GM21367 (cell line): ENCODE results near the gene SOWAHA.
A peak's percentile ranks its signal among the peaks of the same experiment; 100 is the strongest.

ENCODE experiments used
- ATAC-seq: cut with Tn5 transposase; IDR thresholded peaks from one replicate; pipeline ENCODE4 v1.9.1; 2021; ENCODE audit not compliant: unreplicated experiment

SOWAHA gene

DNA sequence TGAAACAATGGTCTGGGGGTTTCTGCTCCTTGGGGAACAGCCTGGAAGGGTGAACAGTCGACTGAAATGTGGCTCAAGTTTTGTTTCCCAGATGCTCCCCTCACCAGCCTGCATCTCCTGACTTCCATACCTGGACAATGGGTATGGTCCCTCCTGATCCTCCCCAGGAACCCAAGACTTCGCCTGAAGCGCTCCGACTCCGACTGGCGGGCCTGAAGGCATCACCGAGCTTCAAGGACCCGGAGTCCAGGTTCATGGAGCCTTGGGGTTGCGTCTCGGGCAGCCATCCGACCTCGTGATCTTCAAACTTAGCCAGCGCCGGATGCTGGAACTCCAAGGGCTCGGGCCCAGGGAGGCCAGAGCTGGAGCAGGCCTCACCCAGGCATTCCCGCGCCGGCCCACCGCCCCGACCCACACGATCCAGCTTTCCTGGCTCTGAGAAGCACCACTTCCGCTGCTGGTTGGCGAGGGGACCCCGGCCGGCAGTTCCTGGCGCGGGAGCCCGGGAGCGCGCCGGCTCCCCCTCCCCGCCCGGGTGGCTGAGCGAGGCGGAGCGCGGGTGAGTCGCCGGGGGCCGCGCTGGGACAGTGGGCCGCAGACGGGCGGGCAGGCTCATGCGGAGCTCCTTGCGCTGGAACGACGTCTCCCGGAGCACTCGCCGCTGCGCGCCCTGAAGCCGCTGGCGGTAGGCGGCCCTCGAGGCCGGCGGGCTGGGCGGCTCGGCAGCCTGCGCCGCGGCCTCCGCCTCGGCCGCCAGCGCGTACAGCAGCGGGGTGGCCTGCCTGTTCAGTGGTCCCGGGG is 12.1 kb downstream of the SOWAHA start:
- ATAC-seq, result no peak

DNA sequence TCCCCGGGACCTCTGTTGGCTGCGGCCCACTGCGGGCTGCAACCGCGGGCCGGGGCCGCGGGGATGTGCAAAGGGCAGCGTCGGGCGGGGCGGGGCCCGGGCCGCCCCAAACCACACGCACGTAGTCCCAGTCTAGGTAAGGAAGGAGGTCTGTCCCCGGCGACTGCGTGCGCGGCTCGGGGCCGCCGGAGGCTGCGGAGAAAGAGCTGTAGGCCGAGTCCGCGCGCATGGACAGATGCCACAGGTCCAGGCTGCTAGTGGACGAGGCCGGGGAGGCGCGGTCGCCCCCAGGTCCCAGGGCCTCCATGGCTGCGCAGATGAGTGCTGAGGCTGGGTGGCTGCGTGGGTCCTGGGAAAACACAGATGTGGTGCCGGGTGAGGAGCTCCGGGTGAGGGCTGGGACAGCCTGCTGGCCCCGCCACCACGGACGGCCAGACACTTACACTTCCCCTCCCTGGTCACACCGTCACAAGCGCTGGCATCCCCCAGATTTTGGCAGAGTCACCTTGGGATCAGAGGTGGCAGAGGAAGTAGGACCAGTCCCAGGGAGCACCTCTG is 12.8 kb downstream of the SOWAHA start:
- no peak for ATAC-seq

DNA sequence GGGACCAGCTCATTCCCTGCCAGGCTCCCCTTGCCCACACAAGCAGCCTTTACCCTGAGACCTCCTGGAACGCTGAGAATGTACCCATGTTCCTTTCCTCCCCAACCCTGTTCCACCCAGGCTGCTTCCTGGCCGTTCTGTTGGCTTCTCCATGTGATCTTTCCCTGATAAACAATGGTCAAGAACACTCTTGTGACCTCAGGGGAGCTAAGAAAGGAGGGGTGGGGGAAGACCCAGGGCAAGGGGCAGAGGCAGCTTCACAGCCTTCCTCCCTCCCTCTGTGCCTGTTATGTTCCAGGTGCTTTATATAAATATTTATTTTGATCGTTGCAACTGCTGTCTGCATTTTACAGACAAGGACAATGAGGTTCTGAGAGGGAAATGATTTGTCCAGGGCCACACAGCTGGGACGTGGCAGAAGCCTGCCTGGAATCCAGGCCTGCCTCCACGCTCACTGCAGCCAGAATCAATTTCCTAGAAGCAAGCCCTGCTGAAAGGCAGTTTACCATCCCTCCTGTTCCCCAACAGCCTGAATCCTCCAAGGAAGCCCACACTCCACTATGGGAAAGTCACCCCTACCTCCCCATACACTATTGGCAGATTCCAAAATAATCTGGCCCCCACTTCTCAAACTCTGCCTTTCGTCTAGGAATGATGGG is 13.5 kb downstream of the SOWAHA start:
- ATAC-seq, result no peak

DNA sequence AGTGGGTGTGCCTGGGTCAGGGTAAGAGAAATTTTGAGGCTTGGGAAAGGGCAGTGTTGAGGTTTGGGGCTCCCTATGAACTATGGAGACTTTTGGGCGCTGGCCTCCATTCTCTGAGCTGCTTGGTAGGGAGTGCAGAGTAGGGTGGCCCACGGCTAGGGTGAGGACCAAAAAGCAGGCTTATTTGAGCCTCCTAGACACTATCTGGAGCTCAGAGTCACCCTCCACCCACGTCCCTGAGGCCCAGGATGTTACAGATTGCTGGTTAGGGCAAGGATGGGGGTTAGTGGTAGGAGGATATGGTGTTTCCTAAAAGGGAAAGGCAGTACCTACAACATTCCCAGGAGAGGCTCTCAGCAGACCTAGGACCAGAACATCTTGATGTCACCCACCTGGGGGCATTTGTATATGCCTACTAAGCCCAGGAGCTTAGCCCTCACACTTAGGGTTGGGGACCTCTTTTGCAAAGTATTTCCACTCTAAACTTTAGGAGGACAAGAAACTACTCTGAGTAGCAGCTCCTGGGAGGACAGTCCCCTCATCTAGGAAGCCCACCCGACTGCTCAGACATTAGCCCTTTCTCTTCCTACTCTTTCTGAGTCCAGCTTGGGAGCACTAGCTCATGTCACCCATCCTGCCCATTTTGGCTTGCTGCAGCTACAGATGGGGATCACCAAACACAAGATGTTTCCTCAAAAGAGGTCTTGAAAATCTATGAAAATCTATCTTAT is 15.0 kb downstream of the SOWAHA start:
- ATAC-seq, result no peak

DNA sequence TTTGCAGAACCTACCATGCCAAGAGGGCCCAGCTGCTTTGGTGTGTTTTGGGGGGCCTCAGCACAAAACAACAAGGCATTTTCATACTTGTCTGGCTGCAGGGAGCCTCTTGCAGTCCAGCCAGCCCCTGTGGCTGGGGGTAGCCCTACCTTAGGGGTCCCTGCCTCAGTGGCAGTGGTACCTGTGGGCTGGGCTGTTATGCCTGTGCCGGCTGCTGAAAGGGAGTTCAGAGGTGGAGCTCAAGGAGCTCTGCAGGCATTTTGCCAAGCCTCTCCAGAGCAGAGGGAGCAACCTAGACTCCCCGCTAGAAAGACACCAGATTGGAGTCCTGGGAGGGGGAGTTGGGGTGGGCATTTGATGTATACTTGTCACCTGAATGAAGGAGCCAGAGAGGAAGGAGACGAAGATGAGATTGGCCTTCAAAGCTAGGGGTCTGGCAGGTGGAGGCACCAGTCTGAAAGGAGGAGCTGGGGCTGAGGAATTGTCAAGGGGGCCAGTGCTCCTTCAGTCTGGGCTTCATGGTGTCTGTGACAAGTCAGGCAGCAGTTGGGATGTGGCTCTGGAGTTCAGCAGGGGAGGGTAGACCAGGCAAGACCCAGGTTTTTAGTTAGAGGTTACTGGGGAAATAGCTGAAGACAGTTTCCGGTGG is 15.9 kb downstream of the SOWAHA start:
- ATAC-seq, result no peak

DNA sequence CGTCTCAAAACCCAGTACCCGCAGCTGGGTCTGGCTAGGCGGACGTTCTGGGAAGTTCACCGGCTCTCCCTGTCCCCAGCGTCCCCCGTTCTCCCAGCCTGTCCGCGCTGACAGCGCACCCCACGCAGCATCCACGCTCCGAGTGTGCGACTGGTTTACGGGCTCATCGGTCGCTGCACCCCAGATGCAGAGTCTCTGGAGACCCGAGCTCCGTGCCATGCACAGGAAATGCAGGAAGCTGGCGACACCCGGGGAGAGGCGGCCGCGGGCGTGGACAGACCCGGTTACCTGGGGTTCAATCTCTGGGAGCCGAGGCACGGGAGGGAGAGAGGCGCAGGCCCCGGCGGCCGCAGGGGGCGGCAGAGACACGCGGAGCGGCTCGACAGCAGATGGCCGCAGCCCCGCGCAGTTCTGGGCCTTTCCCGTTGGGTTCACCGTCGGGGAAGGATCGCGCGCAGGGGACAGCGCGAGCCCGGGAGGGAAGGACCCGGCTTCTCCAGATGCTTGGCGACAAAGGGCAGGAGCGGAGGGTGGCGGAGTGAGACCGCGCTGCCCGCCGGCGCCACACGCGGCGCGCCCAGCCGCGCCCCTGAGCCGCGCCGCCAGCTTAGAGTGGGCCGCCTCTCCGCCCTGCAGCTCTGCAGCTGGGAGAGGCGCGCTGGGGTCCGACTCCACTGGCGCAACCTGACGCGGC is 16.8 kb downstream of the SOWAHA start:
- peak; percentile 52 for ATAC-seq

DNA sequence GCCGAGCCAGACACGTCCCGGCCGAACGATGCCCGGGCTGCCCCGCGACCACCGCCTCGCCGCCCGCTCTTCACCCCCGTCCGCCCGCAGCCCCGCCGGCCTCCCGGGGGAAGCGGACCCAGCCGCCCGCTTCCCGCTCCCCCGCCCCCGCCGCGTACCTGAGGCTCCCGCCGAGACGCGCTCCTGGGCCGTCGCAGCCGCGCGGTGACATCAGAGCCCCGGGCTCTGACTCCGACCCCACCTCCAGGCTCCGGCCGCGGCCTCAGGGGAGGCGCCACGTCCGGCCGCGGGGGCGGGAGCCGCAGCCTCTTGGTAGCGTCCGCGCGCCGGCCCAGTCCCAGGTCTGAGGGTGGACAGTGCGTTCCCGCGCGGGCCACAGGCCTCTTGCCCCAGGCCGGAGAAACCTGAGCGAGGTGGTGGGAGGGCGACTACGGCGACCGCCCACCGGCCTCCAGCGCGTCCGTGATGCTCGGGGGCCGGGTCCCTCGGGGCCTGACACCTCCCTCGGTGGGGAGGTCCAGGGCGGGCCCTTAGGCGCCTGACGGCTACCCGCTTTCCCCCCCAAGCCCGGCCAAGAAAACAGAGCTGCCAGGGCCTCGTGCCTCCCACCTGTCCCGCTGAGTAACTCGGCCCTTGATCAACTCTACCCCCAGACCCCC is 17.5 kb downstream of the SOWAHA start, which contains the start of gene SHROOM1:
Gene SHROOM1, minus strand, starts transcription at position 212 of the 659 bp plus-strand sequence. CDS start 4,507 bp downstream, outside the sequence.
- peak; percentile 61 for ATAC-seq

DNA sequence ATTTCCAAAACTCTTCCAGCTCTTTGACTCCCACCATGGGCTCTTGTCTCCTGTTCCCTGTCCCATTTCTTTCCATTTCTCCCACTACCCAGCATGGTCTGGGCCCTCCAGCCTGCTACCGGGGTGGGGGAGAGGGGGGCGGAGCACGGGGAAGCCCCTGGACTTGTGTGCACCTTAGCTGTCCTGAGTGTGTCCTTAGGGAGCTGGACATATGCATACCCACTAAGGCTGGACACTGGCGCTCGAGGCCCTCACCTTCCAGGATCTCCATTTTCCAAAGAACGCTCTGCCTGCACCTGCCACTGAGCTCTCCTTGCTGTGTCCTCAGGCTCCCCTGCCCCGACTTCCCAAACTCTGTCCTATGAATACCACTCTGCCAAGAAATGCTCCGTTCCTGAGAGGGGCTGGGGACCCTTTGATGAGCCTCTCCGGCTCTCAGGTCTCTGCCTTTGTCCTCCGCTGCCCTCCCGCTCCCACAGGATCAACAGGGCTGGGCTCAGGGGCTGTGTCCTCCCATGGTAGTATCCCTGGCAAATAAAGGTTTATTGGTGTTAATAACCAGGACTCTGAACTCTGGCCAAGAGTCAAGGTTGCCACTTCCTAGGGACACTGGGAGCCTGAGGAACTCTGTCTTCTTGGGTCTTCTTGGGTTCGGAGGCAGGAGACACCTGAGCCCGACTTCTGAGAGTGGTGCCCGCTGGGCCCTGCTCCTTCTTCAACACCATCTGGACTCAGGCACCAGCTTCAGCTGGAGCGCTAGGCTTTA is 18.2 kb downstream of the SOWAHA start:
- ATAC-seq, result no peak

DNA sequence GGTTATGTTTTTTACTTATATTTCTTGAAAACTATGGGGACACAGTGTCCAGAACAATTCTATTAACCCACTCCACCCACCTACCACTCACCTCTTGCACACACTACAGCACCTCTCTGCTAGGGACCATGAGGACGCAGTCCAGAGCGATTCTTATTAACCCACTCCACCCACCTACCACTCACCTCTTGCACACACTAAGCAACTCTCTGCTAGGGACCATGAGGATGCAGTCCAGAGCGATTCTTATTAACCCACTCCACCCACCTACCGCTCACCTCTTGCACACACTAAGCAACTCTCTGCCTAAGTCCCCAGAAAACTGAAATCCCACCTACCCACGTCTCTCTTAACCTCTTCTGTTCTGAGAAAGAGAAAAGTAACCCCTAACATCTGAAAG is 19.5 kb downstream of the SOWAHA start:
- no peak for ATAC-seq

DNA sequence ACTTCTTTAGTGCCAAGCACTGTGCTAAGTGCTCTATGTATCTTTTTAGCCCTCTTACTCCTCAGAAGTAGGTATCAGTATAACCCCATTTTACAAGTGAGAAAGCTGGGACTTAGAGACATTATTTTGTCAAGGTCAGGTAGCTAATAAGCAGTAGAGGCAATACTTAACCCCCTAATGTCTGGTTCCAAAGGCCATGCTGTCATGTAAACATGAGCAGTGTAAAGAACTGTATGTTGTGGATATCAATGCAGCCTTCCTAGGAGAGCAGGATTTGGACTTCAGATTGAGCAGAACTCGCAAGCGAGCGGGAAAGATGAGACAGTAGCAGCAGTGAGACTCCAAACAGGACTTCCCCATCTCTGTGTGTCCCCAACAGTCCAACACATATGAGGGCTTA is 21.0 kb downstream of the SOWAHA start:
- ATAC-seq, result no peak

DNA sequence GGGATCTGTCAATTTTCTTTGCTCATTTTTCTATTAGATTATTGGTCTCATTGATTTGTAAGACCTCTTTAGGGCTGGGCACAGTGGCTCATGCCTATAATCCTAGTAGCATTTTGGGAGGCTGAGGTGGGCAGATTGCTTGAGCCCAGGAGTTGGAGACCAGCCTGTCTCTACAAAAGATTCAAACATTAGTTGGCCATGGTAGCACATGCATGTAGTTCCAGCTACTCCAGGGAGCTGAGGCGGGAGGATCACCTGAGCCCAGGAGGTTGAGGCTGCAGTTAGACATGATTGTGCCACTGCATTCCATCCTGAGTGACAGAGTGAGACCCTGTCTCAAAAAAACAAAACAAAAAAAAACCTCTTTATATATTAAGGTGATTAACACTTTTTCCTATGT is 23.8 kb downstream of the SOWAHA start:
- ATAC-seq, result no peak

DNA sequence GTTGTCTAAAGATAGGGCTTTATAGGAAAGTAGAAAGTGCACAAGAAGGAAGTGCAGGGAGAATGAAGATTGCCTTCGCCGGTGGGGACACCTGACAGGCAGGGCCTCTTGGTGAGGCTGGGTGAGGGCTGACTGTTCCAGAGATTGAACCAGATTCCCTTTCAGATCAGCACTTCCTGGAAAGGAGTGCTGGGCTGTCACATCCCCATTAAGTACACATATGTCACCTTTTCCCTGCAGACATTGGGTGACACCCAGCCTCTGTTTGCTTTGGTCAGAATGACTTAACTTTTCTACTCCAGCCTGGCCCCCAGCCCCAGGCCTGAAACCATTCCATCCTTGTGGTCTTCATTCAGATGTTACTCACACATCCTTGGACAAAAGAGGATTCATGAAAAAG is 24.8 kb downstream of the SOWAHA start:
- ATAC-seq, result no peak

DNA sequence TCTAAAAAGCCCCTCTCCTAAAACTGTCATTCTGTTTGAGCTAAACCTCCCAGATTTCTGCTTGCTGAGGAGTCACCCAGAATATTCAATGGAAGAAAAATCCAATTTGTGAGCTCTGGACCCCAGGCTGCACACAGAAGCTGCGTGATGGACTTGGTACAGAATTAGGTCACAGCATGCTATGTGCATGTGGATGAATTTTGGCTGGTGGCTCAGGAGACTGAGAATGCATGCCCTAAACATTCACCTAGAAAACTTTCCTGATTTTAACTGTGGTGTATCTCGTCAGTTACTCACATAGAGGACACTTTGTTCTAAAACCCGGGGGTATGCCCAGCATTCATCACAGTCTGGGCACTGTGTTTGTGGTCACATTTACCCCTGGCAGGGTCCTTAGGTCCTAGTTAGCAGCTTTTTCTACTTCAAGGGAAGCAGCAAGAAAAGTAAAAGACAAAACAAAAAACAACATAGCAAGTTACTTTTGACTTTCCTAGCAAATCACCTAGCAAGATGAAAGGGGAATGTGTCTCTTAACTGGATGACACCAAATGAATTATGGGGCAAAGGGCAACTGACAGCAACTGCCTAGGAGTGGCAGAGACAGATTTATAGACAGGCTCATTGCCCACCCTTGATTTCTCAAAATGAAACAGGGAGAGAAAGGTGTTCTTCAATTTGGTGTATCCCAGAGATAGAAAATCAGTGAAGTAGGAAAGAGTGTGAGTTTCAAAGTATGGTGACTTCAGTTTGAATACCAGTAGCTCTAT is 25.6 kb downstream of the SOWAHA start:
- no peak for ATAC-seq

DNA sequence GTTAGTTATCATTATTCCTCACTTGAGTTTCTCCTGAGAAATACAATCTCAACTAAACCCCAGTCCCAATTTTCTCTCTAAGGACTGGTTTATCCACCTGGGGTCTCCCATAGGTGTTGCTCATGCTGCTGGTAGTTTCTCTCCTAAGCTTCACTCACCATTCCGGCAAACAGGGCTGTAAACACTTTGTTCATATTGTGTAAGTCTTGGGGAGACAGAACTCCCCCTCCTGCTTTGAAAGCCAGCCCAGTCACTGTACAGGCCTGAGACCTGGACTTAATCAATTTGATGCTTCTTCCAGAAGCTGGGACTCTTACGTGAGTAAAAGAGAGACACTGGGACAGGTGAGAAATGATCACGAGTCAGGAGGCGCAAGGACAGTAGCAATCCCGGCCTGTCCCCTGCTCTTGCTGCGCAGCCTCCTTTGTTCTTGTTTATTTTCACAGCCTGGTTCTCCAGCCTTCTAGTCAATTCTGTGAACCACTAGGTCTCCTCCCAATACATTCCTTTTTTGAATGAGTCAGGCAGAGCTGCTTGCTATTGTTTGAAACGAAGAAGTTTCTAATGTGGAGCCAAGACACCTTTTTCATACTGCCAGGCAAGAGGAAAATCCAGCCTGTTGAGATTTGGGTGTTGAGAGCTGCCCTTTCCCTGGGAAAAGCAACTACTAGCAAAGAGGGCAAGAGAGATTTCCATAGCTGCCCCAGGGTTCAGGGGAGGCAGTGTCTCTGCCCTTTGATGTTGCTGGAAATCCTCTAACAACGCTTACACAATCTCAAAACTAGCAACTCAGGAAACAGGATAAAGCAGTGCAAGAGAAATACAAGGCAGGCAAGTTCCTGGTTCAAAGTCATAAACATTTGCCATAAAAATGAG is 26.6 kb downstream of the SOWAHA start:
- no peak for ATAC-seq

DNA sequence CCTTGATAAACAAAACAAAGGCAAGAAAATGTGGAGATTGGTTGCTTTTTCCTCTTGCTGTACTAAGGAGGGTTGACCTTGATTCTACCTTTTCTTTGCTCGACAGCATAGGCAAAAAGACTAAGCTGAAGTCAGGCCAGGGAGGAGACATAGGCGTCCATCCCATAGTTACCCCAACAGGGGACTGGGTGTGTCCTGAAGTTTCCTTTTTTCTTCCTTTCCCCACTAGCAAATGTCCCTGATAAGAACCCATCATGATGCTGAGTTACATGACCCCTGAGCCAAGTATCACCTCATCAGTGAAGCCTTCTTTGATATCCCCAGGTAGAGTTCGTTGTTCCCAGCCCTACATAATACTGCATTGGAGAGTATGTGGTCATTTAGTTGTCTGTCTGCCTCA is 27.2 kb downstream of the SOWAHA start:
- ATAC-seq, result no peak

DNA sequence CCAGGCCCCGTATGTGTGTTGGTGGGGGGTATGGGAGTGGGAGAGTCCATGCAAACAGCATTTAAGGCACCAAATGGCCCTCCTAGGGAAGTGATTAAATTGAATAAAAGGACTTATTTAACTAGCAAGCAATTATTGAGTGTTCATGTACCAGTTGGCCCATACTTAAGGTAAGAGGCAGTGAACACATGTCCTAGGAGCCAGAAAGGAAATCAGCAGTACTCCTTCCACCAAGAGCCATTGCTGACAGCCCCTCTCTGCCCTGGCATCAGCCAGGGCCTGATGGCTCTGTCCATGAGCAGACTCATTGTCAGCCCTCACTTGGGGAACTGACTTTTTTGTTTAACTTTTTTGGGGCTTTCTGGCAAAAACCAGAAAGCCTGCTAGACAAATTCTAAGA is 27.8 kb downstream of the SOWAHA start:
- ATAC-seq, result no peak

DNA sequence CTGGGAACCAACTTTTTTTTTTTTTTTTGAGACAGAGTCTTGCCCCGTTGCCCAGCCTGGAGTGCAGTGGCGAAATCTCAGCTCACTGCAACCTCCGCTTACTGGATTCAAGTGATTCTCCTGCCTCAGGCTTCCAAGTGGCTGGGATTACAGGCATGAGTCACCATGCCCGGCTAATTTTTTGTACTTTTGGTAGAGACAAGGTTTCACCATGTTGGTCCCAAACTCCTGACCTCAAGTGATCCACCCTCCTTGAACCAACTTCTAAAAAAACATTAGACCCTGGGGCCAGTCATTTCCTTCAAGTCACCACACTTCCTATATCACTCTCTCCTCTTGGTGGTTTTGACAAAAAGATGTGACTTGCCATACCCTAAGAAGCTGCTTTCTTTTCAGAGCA is 28.2 kb downstream of the SOWAHA start:
- ATAC-seq, result no peak
